ENCODE data around the gene CCDC190. TPM values are rescaled to one million over a fixed set of nuclear protein-coding genes. Genes with fewer than 3 reads are reported as not detected.
"Not testable (repeated sequence)": the region's sequence is repeated elsewhere in the genome, so short reads cannot be mapped to it uniquely, and the experiment has no call there.

Gene CCDC190
- total RNA-seq, 2 donors from 2014 or later = 0.14 TPM; not detected in 1

DNA sequence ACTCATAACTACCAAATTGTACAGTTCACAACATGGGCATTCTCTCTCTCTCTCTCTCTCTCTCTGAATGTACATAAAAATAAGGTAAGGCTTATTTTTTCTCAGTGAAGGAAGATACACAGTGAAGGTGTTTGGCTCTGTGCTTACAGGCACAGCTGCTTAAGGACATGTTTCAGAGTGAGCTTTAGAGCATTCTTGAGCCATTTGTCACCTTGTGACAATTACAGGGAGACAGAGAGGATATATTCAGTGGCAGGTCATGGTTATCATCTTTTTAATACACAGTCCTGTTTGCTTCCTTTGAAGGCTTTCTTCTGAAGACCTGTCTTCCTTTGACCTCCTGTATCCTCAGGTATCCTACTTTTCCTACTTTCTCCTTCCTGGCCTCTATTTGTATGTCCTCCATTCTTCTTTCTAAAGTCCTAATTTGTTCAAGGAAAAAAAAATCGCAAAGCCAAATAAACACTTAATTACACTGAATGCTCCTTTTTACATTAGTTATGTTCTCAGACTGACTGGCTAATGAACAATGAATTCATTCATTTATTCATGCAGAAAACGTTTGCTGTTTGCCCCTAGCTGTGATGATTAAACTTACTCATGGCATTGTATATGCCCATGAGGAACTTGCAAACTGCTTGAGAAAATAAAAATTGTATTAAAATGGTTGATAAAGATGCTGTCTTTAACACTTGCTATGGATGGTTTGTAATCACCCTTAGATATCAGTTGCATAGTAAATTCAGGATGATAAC, 37.0 kb downstream of the CCDC190 start:
- 45% methylated on average over 2 of the region's 2 CpGs for WGBS
- Histone ChIP-seq H3K4me3 (no peak overlapping the region), H3K4me1 (replicated peaks) (no peaks in the 10 kb centered on the region), H3K27ac (no peak overlapping the region), H3K27me3 (replicated peaks; ENCODE audit: insufficient read depth) (no peaks in the 10 kb centered on the region), H3K9me3 (no peaks in the 10 kb centered on the region), H3K36me3 (no peaks in the 10 kb centered on the region)
- DNase-seq (ENCODE audit: low spot score) = no peak
- no peak for TF ChIP-seq CTCF (IDR thresholded peaks at IDR 0.05)
- no peak for TF ChIP-seq POLR2AphosphoS5 (IDR thresholded peaks at IDR 0.05)
- no peak for TF ChIP-seq POLR2A (IDR thresholded peaks at IDR 0.05)
- intact Hi-C loops (cut with DNase I) = no loop called here

DNA sequence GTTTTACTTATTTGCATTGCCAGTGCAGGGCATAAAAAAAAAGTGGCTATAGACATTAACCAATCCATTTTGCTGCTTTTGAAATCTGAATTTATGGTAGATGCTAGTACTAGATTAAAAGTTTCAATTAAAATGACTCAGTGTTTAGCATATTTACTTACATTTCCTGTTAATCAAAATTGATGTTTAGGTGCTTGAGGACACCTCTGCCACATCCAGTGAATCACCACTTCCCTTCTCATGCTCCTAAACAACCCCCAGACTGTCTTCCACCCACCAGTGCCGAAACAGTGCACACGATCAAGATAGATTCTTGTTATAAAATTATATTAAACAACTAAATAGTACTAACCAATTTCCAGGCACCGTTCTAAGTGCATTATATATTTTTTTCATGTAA, 37.7 kb downstream of the CCDC190 start:
- no peak for DNase-seq (ENCODE audit: low spot score)
- WGBS = 90% methylated on average over 3 of the region's 3 CpGs
- no peaks in the 10 kb centered on the region for H3K4me1 ChIP-seq (replicated peaks)
- H3K36me3 ChIP-seq = no peaks in the 10 kb centered on the region
- no peak overlapping the region for H3K27ac ChIP-seq
- H3K9me3 ChIP-seq = no peaks in the 10 kb centered on the region
- H3K27me3 ChIP-seq (replicated peaks; ENCODE audit: insufficient read depth) = no peaks in the 10 kb centered on the region
- H3K4me3 ChIP-seq = no peak overlapping the region
- intact Hi-C loops (cut with DNase I) = no loop called here
- TF ChIP-seq POLR2A (IDR thresholded peaks at IDR 0.05) = no peak
- TF ChIP-seq POLR2AphosphoS5 (IDR thresholded peaks at IDR 0.05) = no peak
- no peak for TF ChIP-seq CTCF (IDR thresholded peaks at IDR 0.05)

GRCh38 chr1:162822391-162823200, 38.4 kb downstream of the CCDC190 start:
- 5% methylated on average over 42 of the region's 44 CpGs for WGBS
- Histone ChIP-seq H3K36me3 (no peaks in the 10 kb centered on the region), H3K27me3 (replicated peaks; ENCODE audit: insufficient read depth) (no peaks in the 10 kb centered on the region), H3K9me3 (no peaks in the 10 kb centered on the region), H3K4me3 (peak overlapping the region; percentile 19 to 21), H3K4me1 (replicated peaks) (no peaks in the 10 kb centered on the region), H3K27ac (no peak overlapping the region)
- intact Hi-C loops (cut with DNase I) = no loop called here
- TF ChIP-seq CTCF (IDR thresholded peaks at IDR 0.05) (no peak), POLR2A (IDR thresholded peaks at IDR 0.05) (no peak), POLR2AphosphoS5 (IDR thresholded peaks at IDR 0.05) (no peak)
- peak; percentile 8 for DNase-seq (ENCODE audit: low spot score)

GRCh38 chr1:162818666-162819065, 42.3 kb downstream of the CCDC190 start:
- H3K4me1 ChIP-seq (replicated peaks); H3K9me3 ChIP-seq; DNase-seq (ENCODE audit: low spot score); intact Hi-C loops (cut with DNase I); H3K36me3 ChIP-seq; H3K27ac ChIP-seq; H3K4me3 ChIP-seq; H3K27me3 ChIP-seq (replicated peaks; ENCODE audit: insufficient read depth): not testable (repeated sequence)
- WGBS = 95% methylated on average over 1 of the region's 1 CpG

DNA sequence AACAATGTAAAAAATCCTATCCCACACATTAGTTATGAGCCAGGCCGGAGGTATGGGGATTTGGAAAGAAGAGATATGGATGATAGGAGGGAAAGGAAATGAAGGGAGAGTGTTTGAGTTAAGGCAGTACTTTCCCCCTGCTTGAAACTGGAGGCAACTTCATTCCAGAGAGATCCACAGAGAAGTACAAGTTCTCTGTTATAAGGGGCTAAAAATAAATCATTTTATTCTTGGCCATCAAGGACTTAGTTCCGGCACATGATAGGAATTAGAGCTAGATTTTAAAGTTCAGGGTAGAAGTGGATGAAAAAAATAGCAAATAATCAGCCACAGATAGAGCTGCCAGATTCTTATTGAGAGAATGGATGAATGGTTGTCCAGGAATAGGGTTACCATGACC, 42.8 kb downstream of the CCDC190 start:
- H3K9me3 ChIP-seq; intact Hi-C loops (cut with DNase I): not testable (repeated sequence)
- WGBS = 99% methylated on average over 2 of the region's 2 CpGs

DNA sequence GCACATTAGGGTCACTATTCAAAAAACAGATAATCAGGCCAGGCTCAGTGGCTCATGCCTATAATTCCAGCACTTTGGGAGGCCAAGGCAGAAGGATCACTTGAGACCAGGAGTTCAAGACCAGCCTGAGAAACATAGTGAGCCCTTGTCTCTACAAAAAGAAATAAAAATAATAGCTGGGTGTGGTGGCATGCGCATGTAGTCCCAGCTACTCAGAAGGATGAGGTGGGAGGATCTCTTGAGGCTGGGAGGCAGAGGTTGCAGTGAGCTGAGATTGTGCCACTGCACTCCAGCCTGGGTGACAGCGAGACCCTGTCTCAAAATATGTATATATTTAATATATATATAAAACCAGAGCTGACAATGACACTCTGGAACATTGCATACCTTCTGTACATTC, 48.6 kb downstream of the CCDC190 start:
- H3K27me3 ChIP-seq (replicated peaks; ENCODE audit: insufficient read depth); H3K4me3 ChIP-seq; H3K36me3 ChIP-seq; H3K4me1 ChIP-seq (replicated peaks); H3K9me3 ChIP-seq; DNase-seq (ENCODE audit: low spot score); intact Hi-C loops (cut with DNase I); H3K27ac ChIP-seq: not testable (repeated sequence)
- WGBS = 96% methylated on average over 2 of the region's 2 CpGs

More for the DNA sequence above, 42.8 kb downstream of the CCDC190 start:
- not testable (repeated sequence) for H3K27ac ChIP-seq; H3K27me3 ChIP-seq (replicated peaks; ENCODE audit: insufficient read depth); H3K4me3 ChIP-seq; H3K36me3 ChIP-seq; DNase-seq (ENCODE audit: low spot score); H3K4me1 ChIP-seq (replicated peaks)

DNA sequence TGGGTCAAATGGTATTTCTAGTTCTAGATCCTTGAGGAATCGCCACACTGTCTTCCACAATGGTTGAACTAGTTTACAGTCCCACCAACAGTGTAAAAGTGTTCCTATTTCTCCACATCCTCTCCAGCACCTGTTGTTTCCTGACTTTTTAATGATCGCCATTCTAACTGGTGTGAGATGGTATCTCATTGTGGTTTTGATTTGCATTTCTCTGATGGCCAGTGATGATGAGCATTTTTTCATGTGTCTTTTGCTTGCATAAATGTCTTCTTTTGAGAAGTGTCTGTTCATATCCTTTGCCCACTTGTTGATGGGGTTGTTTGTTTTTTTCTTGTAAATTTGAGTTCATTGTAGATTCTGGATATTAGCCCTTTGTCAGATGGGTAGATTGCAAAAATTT, 53.5 kb downstream of the CCDC190 start:
- H3K4me1 ChIP-seq (replicated peaks); H3K4me3 ChIP-seq; H3K9me3 ChIP-seq; H3K36me3 ChIP-seq; H3K27ac ChIP-seq; DNase-seq (ENCODE audit: low spot score); H3K27me3 ChIP-seq (replicated peaks; ENCODE audit: insufficient read depth); intact Hi-C loops (cut with DNase I): not testable (repeated sequence)
- 100% methylated on average over 1 of the region's 2 CpGs for WGBS

Data from prostate gland (tissue), 2 donors.